Karpas-422 (cell line): ENCODE measurements around the gene PAPPA. TPM values are rescaled to one million over a fixed set of nuclear protein-coding genes. Genes with fewer than 3 reads are reported as not detected.

Source experiments
- DNase-seq: peaks from one replicate; pipeline ENCODE4 v3.0.0-alpha.2; 2015
- H2AFZ ChIP-seq: fragments of 200-600 bp; sonication (generic); 2 replicates; pipeline ENCODE4 v1.6.1; 2014; ENCODE audit warnings: antibody characterized with exemption, low read length, mixed read lengths
- H3K27ac ChIP-seq: fragments of 200-600 bp; sonication (generic); 2 replicates; pipeline ENCODE4 v1.5.1; 2014; ENCODE audit warnings: mild to moderate bottlenecking, low read length, moderate library complexity
- H3K27me3 ChIP-seq: fragments of 200-600 bp; sonication (generic); 2 replicates; pipeline ENCODE4 v1.6.1; 2014; ENCODE audit warnings: low read length, mixed read lengths
- H3K36me3 ChIP-seq: fragments of 200-600 bp; sonication (generic); 2 replicates; pipeline ENCODE4 v1.6.1; 2014; ENCODE audit warnings: low read length, mixed read lengths; ENCODE audit not compliant: insufficient read depth
- H3K4me1 ChIP-seq: fragments of 200-600 bp; sonication (generic); 2 replicates; pipeline ENCODE4 v1.6.1; 2014; ENCODE audit warnings: mild to moderate bottlenecking, low read length, mixed read lengths
- H3K4me2 ChIP-seq: fragments of 200-600 bp; sonication (generic); 2 replicates; pipeline ENCODE4 v1.6.1; 2014; ENCODE audit warnings: low read length, low read depth, mild to moderate bottlenecking; ENCODE audit not compliant: poor library complexity, severe bottlenecking
- H3K4me3 ChIP-seq: fragments of 200-600 bp; sonication (generic); 2 replicates; pipeline ENCODE4 v1.5.1; 2014; ENCODE audit warnings: mild to moderate bottlenecking, antibody characterized with exemption, low read length, mixed read lengths
- H3K79me2 ChIP-seq: fragments of 200-600 bp; sonication (generic); 2 replicates; pipeline ENCODE4 v1.6.1; 2014; ENCODE audit warnings: mild to moderate bottlenecking, low read length, mixed read lengths
- H3K9ac ChIP-seq: fragments of 200-600 bp; sonication (generic); 2 replicates; pipeline ENCODE4 v1.6.0; 2014; ENCODE audit warnings: low read length
- H3K9me2 ChIP-seq: fragments of 200-600 bp; sonication (generic), shearing (Covaris generic); replicated peaks from 2 replicates; pipeline ENCODE4 v1.6.0; 2014; ENCODE audit warnings: mild to moderate bottlenecking, low read length, moderate library complexity; ENCODE audit not compliant: insufficient read depth
- H3K9me3 ChIP-seq: fragments of 300-700, 200-600 bp; sonication (generic); 2 replicates; pipeline ENCODE4 v1.6.1; 2014; ENCODE audit warnings: low read length, mixed read lengths
- H4K20me1 ChIP-seq: fragments of 200-600 bp; sonication (generic); 2 replicates; pipeline ENCODE4 v1.6.1; 2014; ENCODE audit warnings: mild to moderate bottlenecking, antibody characterized with exemption, low read length, low read depth; ENCODE audit not compliant: insufficient read depth
- total RNA-seq: library from RNA; depleted of rRNA; stranded (reverse); fragments of >200 nt; shearing (Covaris generic); gene quantifications from 2 replicates; pipeline ENCODE4 v1.2.3, GENCODE V29; 2014; ENCODE audit warnings: low replicate concordance

PAPPA gene
- total RNA-seq, 1 experiment from 2014 or later: 0.30 TPM

DNA sequence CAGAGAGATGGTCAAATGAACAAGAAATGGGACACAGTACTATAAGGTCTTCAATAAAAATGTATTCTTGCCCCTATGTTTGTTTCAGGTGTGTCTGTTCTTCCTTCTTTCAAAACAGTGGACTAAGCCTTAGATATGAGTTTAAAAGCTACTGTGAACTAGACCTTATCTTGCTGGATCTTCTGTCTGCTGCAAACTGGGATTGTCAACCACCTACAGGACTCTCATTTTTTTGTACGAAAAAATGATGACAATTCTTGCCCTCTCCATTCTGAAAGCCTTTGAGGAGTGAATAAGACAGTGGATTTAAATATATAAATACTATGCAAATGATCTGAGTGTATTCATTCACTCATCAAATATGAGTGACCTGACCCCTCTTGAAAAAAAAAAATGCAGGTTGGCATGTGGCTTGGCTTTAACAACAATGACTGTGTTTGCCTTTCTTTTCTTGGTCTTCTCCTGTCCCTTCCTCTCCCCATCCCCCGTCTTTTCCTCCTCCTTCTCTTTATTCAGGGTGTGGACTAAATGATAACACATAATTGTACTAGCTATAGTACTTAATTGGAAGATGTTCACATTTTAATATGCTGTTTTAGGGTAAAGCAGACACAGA lies 298.0 kb downstream of the PAPPA start:
- Histone ChIP-seq H3K4me3 (no peak overlapping the region), H3K9ac (no peak overlapping the region), H3K9me3 (no peaks in the 10 kb centered on the region), H3K27me3 (no peaks in the 10 kb centered on the region), H3K36me3 (no peaks in the 10 kb centered on the region), H3K27ac (no peak overlapping the region), H2AFZ (no peak overlapping the region), H4K20me1 (no peaks in the 10 kb centered on the region), H3K4me2 (no peak overlapping the region), H3K9me2 (no peaks in the 10 kb centered on the region), H3K4me1 (no peaks in the 10 kb centered on the region), H3K79me2 (no peaks in the 10 kb centered on the region)
- DNase-seq: no peak
